Esophagus squamous epithelium (tissue), 4 donors: ENCODE results near the gene SGMS2.

ENCODE experiments used
- POLR2A ChIP-seq, 4 donors: fragments of 450-650 bp; IDR thresholded peaks; one replicate each; pipeline ENCODE4 v1.6.1; 2017; ENCODE audit warnings: antibody characterized with exemption in 4 of 4, mild to moderate bottlenecking in 4 of 4, moderate library complexity in 3 of 4
- TF ChIP-seq, protein P1 (sequence below), 6 experiments: fragments of 450-650 bp in 4 of 6; fragments of 200-600 bp in 2 of 6; sonication (generic) in 2 of 6; IDR thresholded peaks; one replicate each; pipeline ENCODE4 v1.5.1; 2016 to 2019; ENCODE audit warnings: antibody characterized with exemption in 6 of 6, mild to moderate bottlenecking in 4 of 6, moderate library complexity in 4 of 6

DNA sequence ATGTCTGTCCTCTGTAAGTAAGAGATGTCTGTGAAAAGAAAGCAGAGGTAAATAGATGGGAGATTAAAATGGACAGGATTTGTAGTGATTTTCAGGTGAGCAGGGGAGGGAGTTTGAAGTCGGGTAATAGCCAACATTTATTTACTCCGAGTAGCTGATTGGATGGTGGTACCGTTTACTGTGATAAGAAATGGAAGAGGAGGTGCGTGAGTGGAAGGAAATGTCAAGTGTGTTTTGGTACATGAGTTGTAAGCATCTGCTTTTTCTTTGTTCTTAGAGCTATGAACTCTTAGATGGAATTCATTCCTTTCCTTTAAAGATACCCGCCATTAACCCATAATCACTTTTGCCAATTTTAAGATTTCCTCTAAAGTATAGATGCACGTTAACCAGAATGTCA is 45.5 kb downstream of the SGMS2 start:
- no peak for TF ChIP-seq POLR2A (IDR thresholded peaks at IDR 0.05)
- TF ChIP-seq, protein P1, sequence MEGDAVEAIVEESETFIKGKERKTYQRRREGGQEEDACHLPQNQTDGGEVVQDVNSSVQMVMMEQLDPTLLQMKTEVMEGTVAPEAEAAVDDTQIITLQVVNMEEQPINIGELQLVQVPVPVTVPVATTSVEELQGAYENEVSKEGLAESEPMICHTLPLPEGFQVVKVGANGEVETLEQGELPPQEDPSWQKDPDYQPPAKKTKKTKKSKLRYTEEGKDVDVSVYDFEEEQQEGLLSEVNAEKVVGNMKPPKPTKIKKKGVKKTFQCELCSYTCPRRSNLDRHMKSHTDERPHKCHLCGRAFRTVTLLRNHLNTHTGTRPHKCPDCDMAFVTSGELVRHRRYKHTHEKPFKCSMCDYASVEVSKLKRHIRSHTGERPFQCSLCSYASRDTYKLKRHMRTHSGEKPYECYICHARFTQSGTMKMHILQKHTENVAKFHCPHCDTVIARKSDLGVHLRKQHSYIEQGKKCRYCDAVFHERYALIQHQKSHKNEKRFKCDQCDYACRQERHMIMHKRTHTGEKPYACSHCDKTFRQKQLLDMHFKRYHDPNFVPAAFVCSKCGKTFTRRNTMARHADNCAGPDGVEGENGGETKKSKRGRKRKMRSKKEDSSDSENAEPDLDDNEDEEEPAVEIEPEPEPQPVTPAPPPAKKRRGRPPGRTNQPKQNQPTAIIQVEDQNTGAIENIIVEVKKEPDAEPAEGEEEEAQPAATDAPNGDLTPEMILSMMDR (IDR thresholded peaks at IDR 0.05): no peak
